Activated B cell treated with CpG ODN at 0.5 μM for 24 hours (primary cell): Measurements from ENCODE around the gene EMX1. TPM values are rescaled to one million over a fixed set of nuclear protein-coding genes. Genes with fewer than 3 reads are reported as not detected.

Experiments
- ATAC-seq: fragments of 200-7000 bp; cut with Tn5 transposase; one replicate; pipeline ENCODE4 v1.10.0; 2021; ENCODE audit warnings: low read depth, mild to moderate bottlenecking, moderate library complexity
- CTCF ChIA-PET: fragments of 350-600 bp; sonication (Branson Sonifier 250); formaldehyde crosslinking; loops from one replicate; lab custom pipeline; 2021; ENCODE audit warnings: antibody characterized with exemption; lab: Charles Lee
- POLR2A ChIA-PET: fragments of 350-600 bp; sonication (Branson Sonifier 250); formaldehyde crosslinking; loops from one replicate; lab custom pipeline; 2021; ENCODE audit warnings: antibody characterized with exemption; lab: Charles Lee
- DNase-seq: peaks from one replicate; pipeline ENCODE4 v3.0.0; 2022
- H3K27ac Mint-ChIP-seq: one replicate; pipeline ENCODE4 v1.8.0; 2020; ENCODE audit warnings: mixed read lengths
- H3K27me3 Mint-ChIP-seq: one replicate; pipeline ENCODE4 v1.8.0; 2021; ENCODE audit warnings: mixed read lengths
- H3K36me3 Mint-ChIP-seq: one replicate; pipeline ENCODE4 v1.8.0; 2021; ENCODE audit warnings: low read depth, mixed read lengths
- H3K4me1 Mint-ChIP-seq: one replicate; pipeline ENCODE4 v1.8.0; 2021; ENCODE audit warnings: mixed read lengths
- H3K4me3 Mint-ChIP-seq: one replicate; pipeline ENCODE4 v1.8.0; 2020; ENCODE audit warnings: mild to moderate bottlenecking, mixed read lengths
- H3K9me3 Mint-ChIP-seq: one replicate; pipeline ENCODE4 v1.8.0; 2020; ENCODE audit warnings: mixed read lengths
- CTCF ChIP-seq: fragments of 200-600 bp; IDR thresholded peaks from one replicate; pipeline ENCODE4 v1.8.0; 2022; ENCODE audit warnings: antibody characterized with exemption, mild to moderate bottlenecking
- intact Hi-C: fragments of 100-400 bp; cut with micrococcal nuclease; formaldehyde crosslinking; loops from one replicate; pipeline ENCODE4 v1.15.1; 2024
- total RNA-seq: library from RNA; stranded (reverse); gene quantifications from 2 replicates; pipeline ENCODE4 v1.2.3, GENCODE V29; 2022

The EMX1 gene
- total RNA-seq, 1 donor from 2014 or later = 0.22 TPM

GRCh38 chr2:72947952-72948830 is 30.9 kb downstream of the EMX1 start:
- no peak for ATAC-seq
- intact Hi-C loops = no loop called here
- Mint-ChIP-seq H3K27ac (no peak overlapping the region), H3K36me3 (no peaks in the 10 kb centered on the region), H3K4me1 (no peaks in the 10 kb centered on the region), H3K9me3 (no peaks in the 10 kb centered on the region), H3K27me3 (no peaks in the 10 kb centered on the region), H3K4me3 (no peak overlapping the region)
- TF ChIP-seq CTCF = no peak
- ChIA-PET POLR2A (no interaction called here), CTCF (no interaction called here)
- no peak for DNase-seq

GRCh38 chr2:72949045-72949444 is 31.7 kb downstream of the EMX1 start:
- Mint-ChIP-seq H3K4me1 (no peaks in the 10 kb centered on the region), H3K4me3 (no peak overlapping the region), H3K27ac (no peak overlapping the region), H3K36me3 (no peaks in the 10 kb centered on the region), H3K9me3 (no peaks in the 10 kb centered on the region), H3K27me3 (no peaks in the 10 kb centered on the region)
- DNase-seq = no peak
- no peak for ATAC-seq
- TF ChIP-seq CTCF = no peak
- CTCF ChIA-PET = no interaction called here
- intact Hi-C loops = no loop called here
- POLR2A ChIA-PET = no interaction called here

GRCh38 chr2:72949642-72950041 is 32.3 kb downstream of the EMX1 start:
- Mint-ChIP-seq H3K4me3 (no peak overlapping the region), H3K9me3 (no peaks in the 10 kb centered on the region), H3K27me3 (no peaks in the 10 kb centered on the region), H3K4me1 (no peaks in the 10 kb centered on the region), H3K27ac (no peak overlapping the region), H3K36me3 (no peaks in the 10 kb centered on the region)
- POLR2A ChIA-PET = no interaction called here
- intact Hi-C loops = no loop called here
- CTCF ChIA-PET = no interaction called here
- ATAC-seq (no peak), DNase-seq (no peak)
- no peak for TF ChIP-seq CTCF

GRCh38 chr2:72950558-72951255 is 33.4 kb downstream of the EMX1 start:
- no peaks in the 10 kb centered on the region for H3K9me3 Mint-ChIP-seq
- CTCF ChIA-PET = no interaction called here
- intact Hi-C loops = no loop called here

More at GRCh38 chr2:72950558-72951255, 33.4 kb downstream of the EMX1 start:
- no peaks in the 10 kb centered on the region for H3K4me1 Mint-ChIP-seq
- no peak overlapping the region for H3K27ac Mint-ChIP-seq
- H3K36me3 Mint-ChIP-seq = no peaks in the 10 kb centered on the region
- DNase-seq (no peak), ATAC-seq (no peak)
- H3K4me3 Mint-ChIP-seq = no peak overlapping the region
- no peaks in the 10 kb centered on the region for H3K27me3 Mint-ChIP-seq
- POLR2A ChIA-PET = no interaction called here
- no peak for TF ChIP-seq CTCF
